Measurements from ENCODE around the gene ST6GALNAC3.
A peak's percentile ranks its signal among the peaks of the same experiment; 100 is the strongest.

Gene ST6GALNAC3

GRCh38 chr1:76366726-76367125 is 292.2 kb downstream of the ST6GALNAC3 start:
- no peak for TF ChIP-seq CTCF (conservative IDR thresholded peaks at IDR 0.05)
- H3K27ac ChIP-seq = peak overlapping the region; percentile 41

GRCh38 chr1:76371941-76372340 is 297.4 kb downstream of the ST6GALNAC3 start:
- no peak for TF ChIP-seq CTCF (conservative IDR thresholded peaks at IDR 0.05)
- H3K27ac ChIP-seq = no peak overlapping the region; the same call in 1 of the 2 replicates

- no peak overlapping the region for H3K27ac ChIP-seq
- TF ChIP-seq CTCF (conservative IDR thresholded peaks at IDR 0.05) = no peak
These were observed 299.5 kb downstream of the ST6GALNAC3 start for GRCh38 chr1:76374086-76374485.

GRCh38 chr1:76377247-76377646 is 302.7 kb downstream of the ST6GALNAC3 start:
- TF ChIP-seq CTCF (conservative IDR thresholded peaks at IDR 0.05) = no peak
- H3K27ac ChIP-seq = no peak overlapping the region

GRCh38 chr1:76379506-76379905 is 305.0 kb downstream of the ST6GALNAC3 start:
- no peak for TF ChIP-seq CTCF (conservative IDR thresholded peaks at IDR 0.05)
- H3K27ac ChIP-seq = no peak overlapping the region

- no peak for TF ChIP-seq CTCF (conservative IDR thresholded peaks at IDR 0.05)
- H3K27ac ChIP-seq = no peak overlapping the region
These were observed 307.0 kb downstream of the ST6GALNAC3 start for GRCh38 chr1:76381450-76382097.

GRCh38 chr1:76388261-76388660 is 313.7 kb downstream of the ST6GALNAC3 start:
- no peak for TF ChIP-seq CTCF (conservative IDR thresholded peaks at IDR 0.05)
- H3K27ac ChIP-seq = no peak overlapping the region

Measured in VCaP (cell line).